OCI-LY3 (cell line): ENCODE results near the gene MEAK7.

Experiments used
- H2AFZ ChIP-seq: fragments of 200-600, 300-600 bp; shearing (Covaris generic); 2 replicates; pipeline ENCODE4 v1.6.0; 2014; ENCODE audit warnings: antibody characterized with exemption, low read depth, low read length
- H3K27ac ChIP-seq: fragments of 200-600, 300-600 bp; sonication (generic); 2 replicates; pipeline ENCODE4 v1.5.1; 2014; ENCODE audit warnings: mild to moderate bottlenecking, low read length, moderate library complexity, mixed read lengths
- H3K27me3 ChIP-seq: fragments of 200-600, 300-600 bp; sonication (generic); 2 replicates; pipeline ENCODE4 v1.6.1; 2014; ENCODE audit warnings: low read depth, low read length, mixed read lengths
- H3K36me3 ChIP-seq: fragments of 200-600, 300-600 bp; sonication (generic); replicated peaks from 2 replicates; pipeline ENCODE3; 2014; ENCODE audit warnings: low read depth, low read length, mixed read lengths
- H3K4me1 ChIP-seq: fragments of 300-600, 200-600 bp; sonication (generic); 2 replicates; pipeline ENCODE4 v1.6.1; 2014; ENCODE audit warnings: low read length, mixed read lengths
- H3K4me2 ChIP-seq: fragments of 200-600, 300-600 bp; sonication (generic); 2 replicates; pipeline ENCODE4 v1.6.1; 2014; ENCODE audit warnings: low read length, mixed read lengths
- H3K4me3 ChIP-seq: fragments of 300-600, 200-600 bp; sonication (generic); 2 replicates; pipeline ENCODE4 v1.5.1; 2014; ENCODE audit warnings: antibody characterized with exemption, mild to moderate bottlenecking, low read length, moderate library complexity
- H3K79me2 ChIP-seq: fragments of 300-600, 200-600 bp; shearing (Covaris generic); 2 replicates; pipeline ENCODE4 v1.6.1; 2014; ENCODE audit warnings: mild to moderate bottlenecking, low read length, mixed read lengths
- H3K9ac ChIP-seq: fragments of 300-600, 200-600 bp; shearing (Covaris generic); 2 replicates; pipeline ENCODE4 v1.6.0; 2014; ENCODE audit warnings: mild to moderate bottlenecking, low read length, moderate library complexity
- H3K9me3 ChIP-seq: fragments of 200-600, 300-600 bp; shearing (Covaris generic); 2 replicates; pipeline ENCODE4 v1.6.1; 2014; ENCODE audit warnings: low read length, mixed read lengths; ENCODE audit not compliant: insufficient read depth
- H4K20me1 ChIP-seq: fragments of 200-600, 300-600 bp; sonication (generic); 2 replicates; pipeline ENCODE4 v1.6.1; 2016; ENCODE audit warnings: low read length, mixed read lengths; ENCODE audit not compliant: insufficient read depth
- CTCF ChIP-seq: fragments of 200-600, 300-600 bp; sonication (generic); IDR thresholded peaks from 2 replicates; pipeline ENCODE4 v1.5.1; 2014; ENCODE audit warnings: antibody characterized with exemption, low read length, low read depth
- EZH2phosphoT487 ChIP-seq: fragments of 200-600 bp; shearing (Covaris generic); IDR thresholded peaks from 2 replicates; pipeline ENCODE4 v1.6.1; 2018; ENCODE audit warnings: antibody characterized with exemption, mixed run types, low read depth

The MEAK7 gene

GRCh38 chr16:84475643-84476240, 28.7 kb downstream of the MEAK7 start:
- H3K4me1 ChIP-seq = no peaks in the 10 kb centered on the region
- no peak for TF ChIP-seq EZH2phosphoT487
- no peak for TF ChIP-seq CTCF
- no peaks in the 10 kb centered on the region for H3K36me3 ChIP-seq
- no peaks in the 10 kb centered on the region for H3K27me3 ChIP-seq
- no peaks in the 10 kb centered on the region for H3K9me3 ChIP-seq
- H3K79me2 ChIP-seq = no peaks in the 10 kb centered on the region
- H3K9ac ChIP-seq = no peak overlapping the region
- no peak overlapping the region for H3K27ac ChIP-seq
- H2AFZ ChIP-seq = no peak overlapping the region
- no peak overlapping the region for H3K4me3 ChIP-seq
- H4K20me1 ChIP-seq = no peaks in the 10 kb centered on the region; the same call in 1 of the 2 replicates
- H3K4me2 ChIP-seq = no peak overlapping the region

GRCh38 chr16:84471966-84472365, 32.5 kb downstream of the MEAK7 start:
- peaks cover 9% of the 10 kb centered on the region for H3K36me3 ChIP-seq
- H2AFZ ChIP-seq = no peak overlapping the region
- no peak overlapping the region for H3K27ac ChIP-seq
- H3K27me3 ChIP-seq = no peaks in the 10 kb centered on the region
- H3K4me1 ChIP-seq = no peaks in the 10 kb centered on the region
- H3K79me2 ChIP-seq = no peaks in the 10 kb centered on the region
- TF ChIP-seq EZH2phosphoT487 (no peak), CTCF (no peak)
- no peak overlapping the region for H3K4me2 ChIP-seq
- H3K4me3 ChIP-seq = no peak overlapping the region
- no peaks in the 10 kb centered on the region for H4K20me1 ChIP-seq
- H3K9me3 ChIP-seq = no peaks in the 10 kb centered on the region
- H3K9ac ChIP-seq = no peak overlapping the region

- Histone ChIP-seq H3K4me3 (no peak overlapping the region), H3K4me1 (no peaks in the 10 kb centered on the region), H3K9me3 (no peaks in the 10 kb centered on the region), H4K20me1 (no peaks in the 10 kb centered on the region), H3K27me3 (no peaks in the 10 kb centered on the region), H3K4me2 (no peak overlapping the region), H3K9ac (no peak overlapping the region), H3K27ac (no peak overlapping the region), H2AFZ (no peak overlapping the region), H3K36me3 (peaks cover 11% of the 10 kb centered on the region), H3K79me2 (no peaks in the 10 kb centered on the region)
- TF ChIP-seq CTCF = no peak
Measured at GRCh38 chr16:84471316-84471715, 33.1 kb downstream of the MEAK7 start.

- H2AFZ ChIP-seq = no peak overlapping the region
- H3K9ac ChIP-seq = no peak overlapping the region
- no peak overlapping the region for H3K4me2 ChIP-seq
- TF ChIP-seq EZH2phosphoT487 (no peak), CTCF (no peak)
- peaks cover 11% of the 10 kb centered on the region for H3K36me3 ChIP-seq
- peaks cover 8% of the 10 kb centered on the region for H3K4me1 ChIP-seq
- no peaks in the 10 kb centered on the region for H3K79me2 ChIP-seq
- H3K27me3 ChIP-seq = no peaks in the 10 kb centered on the region
- H3K4me3 ChIP-seq = no peak overlapping the region
- H3K27ac ChIP-seq = no peak overlapping the region
- no peaks in the 10 kb centered on the region for H3K9me3 ChIP-seq
- H4K20me1 ChIP-seq = no peaks in the 10 kb centered on the region
Measured at GRCh38 chr16:84467709-84468108, 36.8 kb downstream of the MEAK7 start.
